Mononuclear cell (primary cell): ENCODE measurements around the gene NDUFS1. TPM values are rescaled to one million over a fixed set of nuclear protein-coding genes. Genes with fewer than 3 reads are reported as not detected.
"Not testable (repeated sequence)": the region's sequence is repeated elsewhere in the genome, so short reads cannot be mapped to it uniquely, and the experiment has no call there.

Source experiments
- H3K27me3 ChIP-seq: 2 replicates; pipeline ENCODE4 v1.6.0; 2011; ENCODE audit warnings: low read length, control low read depth; ENCODE audit not compliant: insufficient read depth
- H3K4me1 ChIP-seq: 2 replicates; pipeline ENCODE4 v1.5.1; 2011; ENCODE audit warnings: mild to moderate bottlenecking, low read length, control low read depth; ENCODE audit not compliant: insufficient read depth
- H3K4me3 ChIP-seq: 2 replicates; pipeline ENCODE4 v1.5.1; 2011; ENCODE audit warnings: mild to moderate bottlenecking, low read length, moderate library complexity
- H3K9me3 ChIP-seq: 2 replicates; pipeline ENCODE4 v1.5.1; 2011; ENCODE audit warnings: low read depth, mild to moderate bottlenecking, control low read depth, low read length
- total RNA-seq: library from RNA; depleted of rRNA; stranded (reverse); fragments of >200 nt; gene quantifications from one replicate; pipeline ENCODE4 v1.2.3, GENCODE V29; 2012

Gene NDUFS1
- total RNA-seq, 1 donor = 41.1 TPM

DNA sequence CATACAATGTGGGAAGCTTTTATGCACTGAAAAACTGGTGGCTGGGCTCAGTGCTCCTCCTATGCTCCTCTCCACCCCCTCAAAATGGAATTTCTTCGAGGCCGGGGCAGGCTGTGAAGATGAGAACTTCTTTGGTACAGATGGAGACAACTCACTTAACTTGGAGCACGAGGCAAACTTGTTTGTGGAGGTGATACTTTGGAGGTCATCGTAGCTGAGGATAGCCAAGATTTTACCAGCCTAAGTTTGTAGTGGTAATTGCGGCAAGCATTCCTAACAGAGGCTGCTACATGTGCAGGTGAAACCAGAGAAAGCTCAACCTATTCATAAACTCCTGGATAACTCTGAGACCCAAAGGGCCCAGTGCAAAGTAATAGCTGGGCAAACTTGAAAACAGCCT lies 13.6 kb downstream of the NDUFS1 start:
- no peaks in the 10 kb centered on the region for H3K27me3 ChIP-seq
- no peaks in the 10 kb centered on the region for H3K9me3 ChIP-seq
- no peak overlapping the region for H3K4me3 ChIP-seq
- H3K4me1 ChIP-seq = no peaks in the 10 kb centered on the region

DNA sequence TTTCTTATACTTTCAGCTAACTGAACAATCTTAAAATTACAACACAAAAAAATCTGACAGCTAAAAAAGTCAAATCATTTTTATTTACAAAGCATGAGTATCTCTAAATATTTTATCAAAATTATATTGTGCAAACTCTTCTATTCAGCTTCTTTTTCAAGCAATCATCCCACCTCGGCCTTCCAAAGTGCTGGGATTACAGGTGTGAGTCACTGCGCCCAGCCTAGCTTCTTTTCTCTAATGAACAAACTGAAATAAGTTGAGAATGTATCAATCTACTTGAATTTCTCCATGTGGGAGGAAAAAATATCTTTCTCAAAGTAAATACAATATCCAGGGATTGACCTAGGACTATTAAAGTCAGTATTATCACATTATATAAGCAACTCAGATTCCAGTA lies 14.9 kb downstream of the NDUFS1 start:
- no peaks in the 10 kb centered on the region for H3K9me3 ChIP-seq
- no peaks in the 10 kb centered on the region for H3K4me1 ChIP-seq
- no peak overlapping the region for H3K4me3 ChIP-seq
- no peaks in the 10 kb centered on the region for H3K27me3 ChIP-seq

DNA sequence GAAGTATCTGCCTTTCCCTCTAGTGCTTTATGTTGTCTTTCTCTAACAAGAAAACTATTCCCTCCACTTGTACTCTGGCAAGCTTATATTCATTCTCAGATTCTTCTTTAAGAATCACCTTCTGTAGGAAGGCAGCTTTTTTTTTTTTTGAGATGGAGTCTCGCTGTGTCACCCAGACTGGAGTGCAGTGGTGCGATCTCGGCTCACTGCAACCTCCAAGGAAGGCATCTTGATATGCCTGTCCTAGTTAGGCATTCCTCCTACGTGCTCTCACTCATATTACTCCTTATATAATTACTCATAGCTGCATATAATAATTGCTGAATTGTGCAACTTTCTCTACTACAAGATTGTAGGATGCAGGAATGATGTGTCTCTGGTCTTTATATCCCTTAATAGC lies 15.8 kb downstream of the NDUFS1 start:
- Histone ChIP-seq H3K4me3 (no peak overlapping the region), H3K4me1 (no peaks in the 10 kb centered on the region), H3K9me3 (no peaks in the 10 kb centered on the region), H3K27me3 (no peaks in the 10 kb centered on the region)

DNA sequence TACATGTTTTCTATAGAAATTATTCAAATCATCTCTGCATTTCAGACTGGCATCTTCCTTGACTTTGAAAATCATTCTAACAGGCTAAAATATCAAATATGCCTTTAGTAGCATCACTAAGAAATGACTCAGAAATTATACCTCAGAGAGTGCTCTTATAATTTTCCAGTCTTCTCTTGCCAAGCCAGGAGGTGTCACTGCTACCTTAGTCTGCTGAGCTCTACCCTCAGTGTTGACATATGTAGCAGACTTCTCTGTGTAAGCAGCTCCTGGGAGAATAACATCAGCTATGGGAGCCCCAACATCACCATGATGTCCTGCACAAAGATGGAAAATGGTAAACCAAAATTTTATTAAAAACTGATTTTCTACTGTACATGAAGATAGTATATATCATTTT lies 31.6 kb downstream of the NDUFS1 start:
- no peaks in the 10 kb centered on the region for H3K9me3 ChIP-seq
- no peaks in the 10 kb centered on the region for H3K27me3 ChIP-seq
- H3K4me1 ChIP-seq = no peaks in the 10 kb centered on the region
- H3K4me3 ChIP-seq = no peak overlapping the region

DNA sequence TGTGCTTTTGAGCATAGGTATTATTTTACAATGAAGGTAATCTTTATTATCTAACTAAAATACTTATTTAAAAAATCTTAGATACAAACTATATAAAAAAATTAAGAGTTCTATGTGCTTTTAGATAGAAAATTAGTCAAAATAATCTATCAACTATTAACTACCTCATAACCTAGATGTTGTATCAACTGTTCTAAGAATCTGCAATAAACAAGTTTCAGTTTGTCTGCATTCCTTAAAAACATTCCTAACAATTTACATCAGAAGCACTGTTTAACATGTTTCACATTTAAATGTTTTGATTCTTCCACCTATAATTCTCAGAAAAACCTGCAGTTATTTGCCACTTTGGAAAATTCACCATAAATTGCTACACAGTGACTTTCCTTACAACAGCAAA lies 33.3 kb downstream of the NDUFS1 start:
- H3K27me3 ChIP-seq = no peaks in the 10 kb centered on the region

DNA sequence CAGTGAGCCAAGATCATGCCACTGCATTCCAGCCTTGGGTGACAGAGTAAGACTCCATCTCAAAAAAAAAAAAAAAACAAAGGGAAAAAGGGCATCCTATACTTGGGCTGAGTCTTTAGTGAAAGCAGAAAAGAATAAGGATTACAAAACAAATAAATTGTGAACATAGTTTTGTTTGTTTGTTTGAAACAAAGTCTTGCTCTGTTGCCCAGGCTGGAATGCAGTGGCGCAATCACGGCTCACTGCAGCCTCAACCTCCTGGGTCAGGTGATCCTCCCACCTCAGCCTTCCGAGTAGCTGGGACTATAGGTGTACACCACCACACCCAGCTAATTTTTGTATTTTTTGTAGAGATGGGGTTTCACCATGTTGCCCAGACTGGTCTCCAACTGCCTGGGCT lies 36.7 kb downstream of the NDUFS1 start:
- not testable (repeated sequence) for H3K9me3 ChIP-seq, H3K27me3 ChIP-seq, H3K4me3 ChIP-seq, H3K4me1 ChIP-seq

More for the DNA sequence above, 33.3 kb downstream of the NDUFS1 start:
- no peaks in the 10 kb centered on the region for H3K4me1 ChIP-seq
- no peaks in the 10 kb centered on the region for H3K9me3 ChIP-seq
- no peak overlapping the region for H3K4me3 ChIP-seq

DNA sequence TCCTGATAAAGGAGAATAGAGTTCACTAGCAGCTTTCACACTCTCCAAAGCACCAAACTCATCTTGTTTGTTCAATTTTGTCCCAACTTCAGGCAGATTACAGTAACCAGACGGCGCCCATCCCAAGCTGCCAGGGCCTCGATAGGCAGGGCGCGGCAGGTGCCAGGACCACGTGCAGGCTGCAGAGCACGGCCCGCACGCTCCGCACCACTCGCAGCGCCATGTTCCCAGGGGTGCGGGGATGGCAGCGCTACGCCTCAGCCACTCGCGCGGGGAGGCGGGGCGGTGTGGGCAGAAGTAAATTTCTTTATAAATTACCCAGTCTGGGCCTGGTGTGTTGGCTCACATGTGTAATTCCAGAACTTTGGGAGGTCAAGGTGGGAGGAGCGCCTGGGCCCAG lies 43.0 kb downstream of the NDUFS1 start:
- no peaks in the 10 kb centered on the region for H3K27me3 ChIP-seq
- no peak overlapping the region for H3K4me3 ChIP-seq
- no peaks in the 10 kb centered on the region for H3K9me3 ChIP-seq
- no peaks in the 10 kb centered on the region for H3K4me1 ChIP-seq

DNA sequence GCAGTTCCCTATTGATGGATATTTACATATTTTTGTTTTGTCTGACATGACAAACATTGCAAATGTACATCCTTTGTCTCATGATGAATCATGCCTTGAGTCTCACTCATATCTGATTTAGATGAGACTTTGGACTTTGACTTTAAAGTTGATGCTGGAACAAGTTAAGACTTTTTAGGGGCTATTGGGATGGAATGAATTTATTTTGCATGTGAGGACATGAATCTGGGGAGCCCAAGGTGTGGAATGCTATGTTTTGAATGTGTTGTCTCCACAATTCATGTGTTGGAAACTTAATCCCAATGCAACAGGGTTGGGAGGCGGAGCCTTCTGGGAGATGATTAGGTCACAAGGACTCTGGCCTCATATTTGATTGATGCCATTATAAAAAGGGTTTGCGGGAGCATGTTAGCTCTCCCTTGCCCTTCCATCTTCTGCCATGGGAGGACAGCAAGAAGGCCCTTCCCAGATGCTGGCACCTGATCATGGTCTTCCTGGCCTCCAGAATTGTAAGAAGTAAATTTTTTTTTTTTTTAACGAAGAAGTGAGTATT lies 44.1 kb downstream of the NDUFS1 start:
- H3K4me3 ChIP-seq = no peak overlapping the region
- H3K27me3 ChIP-seq = no peaks in the 10 kb centered on the region
- H3K4me1 ChIP-seq = no peaks in the 10 kb centered on the region

DNA sequence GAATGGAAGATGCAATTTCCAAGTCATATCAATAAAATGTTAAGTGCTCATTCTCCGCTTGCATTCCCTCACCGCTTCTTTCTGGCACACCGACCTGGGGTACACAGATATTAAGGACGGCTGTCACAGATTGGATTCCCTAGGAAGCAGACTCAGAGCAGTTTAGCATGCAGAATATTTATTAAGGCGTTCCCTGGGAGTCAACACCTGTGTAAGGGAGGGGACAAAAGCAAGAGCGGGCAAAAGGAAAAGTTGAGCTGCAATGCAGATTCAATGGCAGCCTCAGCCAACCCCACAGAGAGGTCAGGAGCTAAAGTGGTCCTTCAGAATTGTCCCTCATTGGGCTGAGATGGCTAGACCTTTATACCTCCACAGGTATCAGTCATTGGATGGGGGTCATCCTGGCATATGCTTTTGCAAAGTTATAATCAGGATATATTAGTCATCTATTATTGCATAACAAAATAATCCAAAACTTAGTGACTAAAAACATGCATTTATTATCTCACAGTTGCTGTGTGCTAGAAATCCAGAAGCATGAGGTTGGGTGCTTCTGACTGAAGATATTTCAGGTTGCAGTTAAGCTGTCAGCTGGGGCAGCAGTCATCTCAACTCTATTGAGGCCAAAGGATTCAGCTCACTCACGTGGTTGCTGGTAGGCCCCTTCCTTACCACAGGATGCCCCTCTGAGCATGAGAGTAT lies 46.2 kb downstream of the NDUFS1 start:
- H3K27me3 ChIP-seq = no peaks in the 10 kb centered on the region
- no peaks in the 10 kb centered on the region for H3K4me1 ChIP-seq
- no peaks in the 10 kb centered on the region for H3K9me3 ChIP-seq
- H3K4me3 ChIP-seq = no peak overlapping the region

More for the DNA sequence above, 44.1 kb downstream of the NDUFS1 start:
- no peaks in the 10 kb centered on the region for H3K9me3 ChIP-seq

DNA sequence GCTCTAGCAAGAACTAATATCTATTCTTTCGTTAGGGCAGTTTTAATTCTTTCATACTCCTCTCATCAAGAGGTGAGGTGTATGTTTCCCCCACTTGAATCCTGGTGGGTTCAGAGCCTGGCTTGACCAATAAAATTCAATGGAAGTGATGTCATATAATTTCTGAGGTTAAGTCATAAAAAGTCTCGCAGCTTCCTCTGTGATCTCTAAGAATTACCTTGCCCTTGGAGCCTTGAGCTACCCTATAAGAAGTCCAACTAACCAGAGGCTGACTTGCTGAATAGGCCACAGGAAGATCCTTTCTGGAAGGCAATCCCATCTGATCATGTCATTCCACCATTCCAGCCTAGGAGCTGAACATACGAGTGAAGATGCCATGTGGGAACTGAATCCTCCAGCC lies 47.1 kb downstream of the NDUFS1 start:
- H3K9me3 ChIP-seq = no peaks in the 10 kb centered on the region
- H3K4me3 ChIP-seq = no peak overlapping the region
- H3K4me1 ChIP-seq = no peaks in the 10 kb centered on the region
- no peaks in the 10 kb centered on the region for H3K27me3 ChIP-seq

DNA sequence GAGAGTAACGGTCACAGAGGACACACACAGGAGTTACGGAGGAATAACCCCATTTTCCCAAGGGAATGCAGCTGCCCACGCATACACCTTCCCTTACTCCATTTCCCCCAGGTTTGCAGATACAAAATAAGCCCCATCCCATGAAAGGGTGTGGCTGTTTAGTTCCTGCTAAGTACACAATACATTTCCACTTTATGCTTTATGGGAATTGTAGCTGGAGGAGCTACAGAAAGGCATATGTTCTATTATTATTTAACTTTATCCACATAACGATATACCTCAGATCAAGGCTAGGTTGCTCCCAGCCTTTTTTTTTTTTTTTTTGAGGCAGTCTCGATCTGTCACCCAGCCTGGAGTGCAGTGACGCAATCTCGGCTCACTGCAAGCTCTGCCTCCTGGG lies 50.5 kb downstream of the NDUFS1 start:
- Histone ChIP-seq H3K4me3 (no peak overlapping the region), H3K27me3 (no peaks in the 10 kb centered on the region), H3K4me1 (no peaks in the 10 kb centered on the region), H3K9me3 (no peaks in the 10 kb centered on the region)

DNA sequence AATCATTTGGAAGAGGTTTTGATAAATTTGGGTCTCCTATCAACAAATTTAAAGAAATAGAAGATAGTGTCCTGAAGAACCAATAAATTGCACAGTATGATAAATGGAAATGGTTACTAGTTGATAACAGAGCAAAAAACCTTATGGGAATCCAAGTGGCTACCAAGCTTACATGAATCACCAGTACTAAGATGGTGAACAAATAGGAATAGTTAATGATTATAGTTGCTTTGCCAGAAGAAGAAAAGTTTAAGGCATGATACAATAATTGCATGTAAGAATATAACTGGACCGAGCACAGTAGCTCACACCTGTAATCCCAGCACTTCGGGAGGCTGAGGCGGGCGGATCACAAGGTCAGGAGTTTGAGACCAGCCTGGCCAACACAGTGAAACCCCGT lies 53.7 kb downstream of the NDUFS1 start:
- no peaks in the 10 kb centered on the region for H3K9me3 ChIP-seq
- H3K27me3 ChIP-seq = no peaks in the 10 kb centered on the region
- H3K4me1 ChIP-seq = no peaks in the 10 kb centered on the region
- no peak overlapping the region for H3K4me3 ChIP-seq

DNA sequence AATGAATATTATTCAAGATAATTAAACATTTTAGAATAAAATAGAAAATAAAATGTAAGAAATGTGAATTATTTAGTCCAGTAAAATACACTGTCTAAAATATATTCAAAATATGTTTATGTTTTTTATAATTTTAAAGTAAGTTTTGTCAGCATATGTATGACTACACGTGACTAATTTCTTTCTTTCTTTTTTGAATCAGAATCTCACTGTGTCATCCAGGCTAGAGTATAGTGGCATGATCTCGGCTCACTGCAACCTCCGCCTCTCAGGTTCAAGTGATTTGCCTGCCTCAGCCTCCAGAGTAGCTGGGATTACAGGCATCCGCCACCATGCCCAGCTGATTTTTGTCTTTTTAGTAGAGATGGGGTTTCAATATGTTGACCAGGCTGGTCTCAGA lies 54.2 kb downstream of the NDUFS1 start:
- Histone ChIP-seq H3K4me3 (no peak overlapping the region), H3K9me3 (no peaks in the 10 kb centered on the region), H3K4me1 (no peaks in the 10 kb centered on the region), H3K27me3 (no peaks in the 10 kb centered on the region)

DNA sequence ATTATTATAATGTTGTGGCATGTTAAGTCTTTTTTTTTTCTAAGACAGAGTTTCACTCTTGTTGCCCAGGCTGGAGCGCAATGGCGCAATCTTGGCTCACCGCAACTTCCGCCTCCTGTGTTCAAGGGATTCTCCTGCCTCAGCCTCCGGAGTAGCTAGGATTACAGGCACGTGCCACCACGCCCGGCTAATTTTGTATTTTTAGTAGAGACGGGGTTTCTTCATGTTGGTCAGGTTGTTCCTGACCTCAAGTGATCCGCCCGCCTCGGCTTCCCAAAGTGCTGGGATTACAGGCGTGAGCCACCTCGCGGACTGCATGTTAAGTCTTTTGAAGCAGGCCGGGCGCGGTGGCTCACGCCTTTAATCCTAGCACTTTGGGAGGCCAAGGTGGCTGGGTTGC lies 60.4 kb downstream of the NDUFS1 start:
- H3K4me3 ChIP-seq, H3K9me3 ChIP-seq, H3K27me3 ChIP-seq: not testable (repeated sequence)
- peaks cover 15% of the 10 kb centered on the region for H3K4me1 ChIP-seq

DNA sequence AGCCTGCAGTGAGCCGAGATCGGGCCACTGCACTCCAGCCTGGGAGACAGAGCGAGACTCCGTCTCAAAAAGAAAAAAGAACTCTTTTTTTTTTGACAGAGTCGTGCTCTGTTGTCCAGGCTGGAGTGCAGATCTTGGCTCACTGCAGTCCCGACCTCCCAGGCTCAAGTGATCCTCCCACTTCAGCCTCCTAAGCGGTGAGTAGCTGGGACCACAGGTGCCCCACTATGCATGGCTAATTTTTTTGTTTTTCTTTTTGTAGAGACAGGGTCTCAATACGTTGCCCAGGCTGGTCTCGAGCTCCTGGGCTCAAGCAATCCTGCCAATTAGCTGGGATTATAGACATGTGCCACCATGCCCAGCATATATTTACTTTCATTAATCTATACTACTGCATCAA lies 60.8 kb downstream of the NDUFS1 start:
- H3K4me1 ChIP-seq = peaks cover 15% of the 10 kb centered on the region
- H3K27me3 ChIP-seq = no peaks in the 10 kb centered on the region
- H3K9me3 ChIP-seq = no peaks in the 10 kb centered on the region
- no peak overlapping the region for H3K4me3 ChIP-seq

DNA sequence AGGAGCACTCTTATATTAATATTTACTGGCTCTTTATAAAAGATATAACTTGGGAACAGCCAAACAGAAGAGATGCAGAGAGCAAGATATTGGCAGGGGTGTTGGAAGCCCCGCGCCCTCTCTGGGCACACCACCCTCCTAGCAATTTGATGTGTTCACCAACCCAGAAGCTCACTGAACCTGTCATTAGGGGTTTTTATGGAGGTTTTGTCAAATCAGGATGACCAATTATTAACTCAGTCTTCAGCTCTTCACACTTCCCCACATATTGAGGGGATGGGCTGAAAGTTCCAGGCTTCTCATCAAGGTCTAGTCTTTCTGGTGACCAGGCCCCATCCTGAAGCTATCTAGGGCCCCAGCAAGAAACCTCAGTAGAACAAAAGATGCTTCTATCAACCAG lies 62.4 kb downstream of the NDUFS1 start:
- Histone ChIP-seq H3K4me3 (no peak overlapping the region), H3K27me3 (no peaks in the 10 kb centered on the region), H3K9me3 (no peaks in the 10 kb centered on the region), H3K4me1 (peaks cover 15% of the 10 kb centered on the region)
